Stimulated activated CD8-positive, alpha-beta memory T cell treated with anti-CD3 and anti-CD28 coated beads, Interleukin-2, amount 100 ng/mL, for 1 hour (primary cell): ENCODE data around the gene ANKRD17.

Experiments
- DNase-seq, 2 donors: peaks; one replicate each; pipeline ENCODE4 v3.0.0-alpha.2; 2020; ENCODE audit warnings: low read depth in 2 of 2

The ANKRD17 gene

DNA sequence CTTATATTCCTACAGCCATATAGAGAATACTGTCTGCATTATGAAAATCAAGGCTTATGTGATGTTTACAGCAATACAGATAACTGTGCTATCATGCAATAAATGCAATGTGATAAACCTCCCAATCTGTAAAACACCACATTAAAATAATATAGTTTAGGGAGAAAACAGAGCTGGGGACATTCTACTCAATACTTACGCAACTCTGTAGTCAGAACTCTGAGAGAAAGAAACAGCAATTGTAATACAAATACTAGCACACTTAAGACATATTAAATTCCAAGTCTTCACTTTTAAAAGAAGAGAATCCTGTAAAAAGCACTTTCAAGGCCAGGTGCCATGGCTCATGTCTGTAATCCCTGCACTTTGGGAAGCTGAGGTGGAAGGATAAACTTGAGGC is 61.4 kb downstream of the ANKRD17 start:
- DNase-seq = no peak

DNA sequence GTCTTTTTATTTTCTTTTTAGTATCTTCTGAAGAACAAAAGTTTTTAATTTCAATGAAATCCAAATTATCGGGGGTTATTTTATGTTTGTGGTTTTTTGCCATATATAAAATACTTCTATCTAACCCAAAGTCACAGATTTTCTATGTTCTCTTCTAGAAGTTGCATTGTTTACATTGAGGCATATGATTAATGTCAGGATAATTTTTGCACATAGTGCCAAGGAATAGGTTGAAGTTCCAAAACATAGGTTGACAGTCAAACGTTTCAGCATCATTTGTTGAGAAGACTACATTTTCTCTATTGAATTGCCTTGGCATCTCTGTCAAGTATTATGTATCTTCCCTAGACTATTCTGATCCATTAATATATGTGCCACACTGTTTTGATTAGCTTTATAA is 64.5 kb downstream of the ANKRD17 start:
- no peak for DNase-seq

DNA sequence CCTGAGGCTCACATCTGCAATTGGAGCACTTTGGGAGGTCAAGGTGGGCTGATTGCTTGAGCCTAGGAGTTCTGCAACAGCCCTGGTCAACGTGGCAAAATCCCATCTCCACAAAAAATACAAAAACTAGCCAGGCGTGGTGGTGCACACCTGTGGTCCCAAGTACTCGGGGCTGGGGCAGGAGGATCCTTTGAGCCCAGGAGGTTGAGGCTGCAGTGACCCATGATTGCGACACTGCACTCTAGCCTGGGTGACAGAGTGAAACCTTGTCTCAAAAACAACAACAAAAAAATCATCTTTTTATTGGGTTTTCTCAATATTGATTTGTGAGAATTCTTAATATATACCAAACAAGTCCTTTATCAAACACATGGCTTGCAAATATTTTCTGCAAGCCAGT is 64.9 kb downstream of the ANKRD17 start:
- DNase-seq = no peak

DNA sequence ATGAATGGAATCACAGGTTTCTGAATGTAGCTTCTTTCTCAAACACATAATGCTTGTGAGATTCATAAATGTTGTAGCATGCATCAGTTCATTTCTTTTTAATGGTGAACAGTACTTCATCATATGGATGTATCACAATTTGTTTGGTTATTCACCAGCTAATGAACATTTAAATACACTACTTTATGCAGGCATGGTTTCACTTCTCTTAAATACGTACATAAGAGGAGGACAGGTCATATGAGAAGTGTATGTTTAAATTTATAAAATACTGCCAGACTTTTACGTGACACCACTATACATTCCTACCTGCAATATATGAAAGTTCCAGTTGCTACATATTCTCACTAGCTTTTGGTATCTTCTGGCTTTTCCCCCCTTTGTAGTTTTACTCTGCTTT is 65.4 kb downstream of the ANKRD17 start:
- no peak for DNase-seq

DNA sequence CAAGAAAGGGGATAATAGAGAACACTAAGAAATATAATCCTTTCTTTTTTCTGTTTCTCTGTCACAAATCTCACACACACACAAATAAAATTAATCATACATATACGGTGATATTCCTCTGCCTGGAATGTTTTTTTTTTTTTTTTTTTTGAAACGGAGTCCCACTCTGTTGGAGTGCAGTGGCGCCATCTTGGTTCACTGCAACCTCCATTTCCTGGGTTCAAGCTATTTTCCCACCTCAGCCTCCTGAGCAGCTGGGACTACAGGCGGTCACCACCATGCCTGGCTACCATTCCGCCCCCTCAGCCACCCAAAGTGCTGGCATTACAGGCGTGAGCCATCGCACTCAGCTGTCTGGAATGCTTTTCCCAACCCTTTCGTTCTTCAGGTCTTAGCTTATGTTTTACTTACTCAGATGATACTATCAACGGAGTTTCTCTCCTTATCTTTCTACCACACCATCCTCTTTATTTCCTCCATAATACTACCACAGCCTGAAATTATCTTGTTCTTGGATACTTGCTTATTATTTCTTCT is 69.3 kb downstream of the ANKRD17 start:
- no peak for DNase-seq

DNA sequence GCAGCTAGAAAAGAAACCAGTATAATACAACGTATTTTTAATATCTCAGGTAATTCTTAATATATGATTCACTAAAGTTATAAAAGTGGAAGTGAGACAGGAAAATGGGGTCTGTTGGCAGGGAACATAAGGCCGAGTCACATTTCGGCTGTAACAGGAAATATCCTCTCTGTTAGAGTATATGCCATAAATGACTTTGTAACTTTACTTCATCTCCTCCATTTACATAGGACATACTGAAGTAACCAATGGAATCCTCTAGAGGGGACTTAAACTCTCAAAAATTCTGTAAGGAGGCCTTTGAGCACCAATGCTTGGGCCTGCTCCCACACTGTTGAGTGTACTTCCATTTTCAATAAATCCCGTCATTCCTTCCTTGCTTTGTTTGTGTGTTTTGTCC is 71.3 kb downstream of the ANKRD17 start:
- no peak for DNase-seq

DNA sequence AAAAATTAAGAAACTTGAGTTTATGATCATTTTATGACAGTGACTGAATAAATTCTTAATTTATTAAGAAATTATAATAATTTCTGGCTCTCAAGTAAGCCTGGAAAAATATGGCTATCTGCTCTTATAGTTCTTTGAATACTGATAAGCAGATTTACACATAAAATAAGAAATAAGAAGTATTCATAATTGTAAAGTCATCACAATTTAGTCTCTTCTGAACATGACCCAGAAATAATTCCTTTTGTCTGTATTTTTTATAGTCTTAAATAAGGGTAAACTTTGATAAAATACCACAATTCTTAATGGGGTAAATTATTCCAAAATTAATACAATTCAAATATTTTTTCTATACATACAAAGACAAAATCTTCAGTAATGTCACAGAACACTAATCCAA is 72.7 kb downstream of the ANKRD17 start:
- DNase-seq = no peak

DNA sequence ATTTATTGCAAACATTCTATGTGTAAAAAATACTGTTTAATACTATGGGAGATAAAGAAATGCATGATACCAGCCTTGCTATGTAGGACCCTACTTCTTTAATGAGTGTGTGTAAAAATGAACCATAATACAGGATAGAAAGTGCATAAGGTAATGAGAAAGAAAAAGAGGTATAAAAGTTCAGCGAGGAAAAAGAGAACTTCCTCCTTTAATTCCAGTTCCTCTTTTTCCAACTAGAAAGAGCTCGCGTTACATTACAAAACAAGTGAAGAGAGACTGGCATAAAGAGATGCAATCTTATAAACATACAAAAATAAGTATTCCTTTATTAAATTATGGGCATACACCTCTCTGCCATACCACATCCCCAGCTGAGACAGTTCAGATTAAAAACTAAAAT is 77.4 kb downstream of the ANKRD17 start:
- DNase-seq = no peak

DNA sequence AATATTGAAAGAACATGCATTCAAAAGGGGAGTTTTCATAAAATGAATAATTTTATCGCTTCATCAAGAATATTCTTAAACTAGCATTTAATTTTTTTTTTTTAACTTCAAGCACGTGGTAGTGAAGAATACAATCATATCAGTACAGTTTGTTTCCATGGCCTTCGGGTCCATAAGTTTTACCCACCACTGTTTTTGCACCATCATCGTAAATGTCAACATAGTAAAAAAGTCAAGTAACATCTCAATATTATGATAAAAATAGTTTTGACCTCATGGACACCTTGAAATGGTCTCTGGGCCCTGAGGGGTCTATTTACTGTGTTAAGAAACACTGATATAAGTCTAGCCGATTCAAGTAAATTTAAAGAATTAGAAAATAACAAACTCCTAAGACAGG is 80.2 kb downstream of the ANKRD17 start:
- DNase-seq = no peak

DNA sequence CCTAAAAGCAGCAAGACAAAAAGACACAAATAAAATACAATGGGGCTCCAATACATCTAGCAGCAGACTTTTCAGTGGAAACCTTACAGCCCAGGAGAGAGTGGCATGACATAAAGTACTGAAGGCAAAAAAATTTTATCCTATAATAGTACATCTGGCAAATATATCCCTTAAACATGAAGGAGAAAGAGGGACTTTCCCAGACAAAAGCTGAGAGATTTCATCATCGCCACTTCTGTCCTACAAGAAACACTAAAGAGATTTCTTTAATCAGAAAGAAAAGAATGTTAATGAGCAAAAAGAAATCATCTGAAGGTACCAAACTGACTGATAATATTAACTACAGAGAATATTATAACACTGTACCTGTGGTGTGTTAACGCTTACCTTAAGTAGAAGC is 86.4 kb downstream of the ANKRD17 start:
- no peak for DNase-seq

DNA sequence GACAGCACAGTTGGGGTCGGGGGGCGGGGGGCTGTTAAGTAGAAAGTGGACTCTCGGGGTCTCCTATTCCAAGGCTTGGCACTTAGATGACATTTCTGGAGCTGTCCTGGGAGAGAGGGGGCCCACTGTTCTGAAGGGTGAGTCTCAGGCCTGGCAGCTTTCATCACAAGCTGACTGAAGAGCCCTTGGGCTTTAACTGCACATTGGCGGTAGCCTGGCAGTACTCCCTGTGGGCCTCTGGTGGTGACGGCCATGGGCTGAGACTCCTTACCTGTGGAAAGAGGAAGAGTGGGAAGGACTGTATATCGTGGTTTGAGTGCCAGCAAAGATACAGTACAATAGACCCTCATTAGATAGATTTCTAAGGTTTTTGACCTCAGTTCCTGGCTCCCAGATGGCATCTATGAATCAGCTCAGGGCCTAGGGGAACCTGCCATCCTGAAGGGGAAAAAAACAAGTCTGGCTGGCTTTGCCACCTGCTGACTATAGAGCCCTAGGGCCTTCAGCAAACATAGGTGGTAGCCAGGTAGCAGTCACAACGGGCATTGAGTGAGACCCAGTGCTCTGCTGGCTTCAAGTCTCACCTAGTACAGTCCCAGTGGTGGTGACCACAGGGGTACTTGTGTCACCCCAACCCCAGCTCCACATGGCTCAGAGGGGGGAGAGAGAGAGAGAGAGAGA is 87.9 kb downstream of the ANKRD17 start:
- DNase-seq = no peak

DNA sequence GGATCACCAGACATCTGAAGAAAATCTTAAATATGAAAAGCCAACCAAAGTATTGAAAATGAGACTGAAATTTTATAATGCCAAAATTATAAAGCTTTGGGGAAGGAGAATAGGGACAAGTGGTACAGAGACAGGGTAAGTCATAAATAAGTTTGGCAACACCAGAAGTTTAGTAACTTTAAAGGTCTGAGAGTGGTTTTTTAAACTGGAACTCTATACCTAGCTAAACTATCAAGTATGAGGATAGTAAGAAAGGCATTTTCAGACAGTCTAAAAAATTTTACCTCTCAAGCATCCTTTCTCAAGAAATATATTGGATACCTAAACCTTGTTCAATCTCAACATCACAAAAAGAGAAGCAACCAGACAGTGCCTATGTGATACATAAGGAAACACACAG is 92.4 kb downstream of the ANKRD17 start:
- DNase-seq = no peak

DNA sequence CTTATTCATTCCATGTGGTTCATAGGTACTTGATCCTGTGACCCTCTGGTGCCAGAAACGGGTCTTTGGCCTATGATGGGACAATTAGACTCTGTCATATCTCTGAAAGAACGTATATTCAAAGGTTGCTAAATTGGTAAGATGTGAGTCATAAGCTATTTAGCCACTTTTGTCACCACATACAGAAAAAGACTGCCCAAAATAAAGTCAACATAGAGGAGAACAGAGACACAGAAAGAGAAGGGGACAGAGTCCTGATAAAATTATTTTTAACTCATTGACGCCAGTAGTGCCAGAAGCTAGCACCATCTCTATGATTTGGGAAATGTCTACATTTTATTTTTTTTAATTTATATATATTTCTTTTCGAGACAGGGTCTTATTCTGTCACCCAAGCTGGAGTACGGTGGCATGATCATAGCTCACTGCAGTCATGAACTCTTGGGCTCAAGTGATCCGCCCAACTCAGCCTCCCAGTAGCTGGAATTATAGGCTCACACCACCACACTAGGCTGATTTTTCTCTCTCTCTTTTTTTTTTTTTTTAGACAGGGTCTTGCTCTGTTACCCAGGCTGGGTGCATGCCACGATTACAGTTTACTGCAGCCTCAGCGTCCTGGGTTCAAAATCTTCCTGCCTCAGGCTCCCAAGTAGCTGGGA is 96.9 kb downstream of the ANKRD17 start:
- no peak for DNase-seq

DNA sequence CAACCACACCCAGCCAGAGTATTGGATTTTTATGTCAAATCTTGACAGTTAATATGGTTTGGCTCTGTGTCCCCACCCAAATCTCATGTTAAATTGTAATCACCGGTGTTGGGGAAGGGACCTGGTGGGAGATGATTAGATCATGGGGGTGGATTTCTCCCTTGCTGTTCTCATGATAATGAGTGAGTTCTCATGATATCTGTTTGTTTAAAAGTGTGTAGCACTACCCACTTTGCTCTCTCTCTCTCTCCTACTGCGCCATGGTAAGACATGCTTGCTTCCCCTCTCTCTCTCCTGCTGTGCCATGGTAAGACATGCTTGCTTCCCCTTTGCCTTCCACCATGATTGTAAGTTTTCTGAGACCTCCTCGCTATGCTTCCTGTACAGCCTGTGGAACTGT is 102.2 kb downstream of the ANKRD17 start:
- DNase-seq = no peak

DNA sequence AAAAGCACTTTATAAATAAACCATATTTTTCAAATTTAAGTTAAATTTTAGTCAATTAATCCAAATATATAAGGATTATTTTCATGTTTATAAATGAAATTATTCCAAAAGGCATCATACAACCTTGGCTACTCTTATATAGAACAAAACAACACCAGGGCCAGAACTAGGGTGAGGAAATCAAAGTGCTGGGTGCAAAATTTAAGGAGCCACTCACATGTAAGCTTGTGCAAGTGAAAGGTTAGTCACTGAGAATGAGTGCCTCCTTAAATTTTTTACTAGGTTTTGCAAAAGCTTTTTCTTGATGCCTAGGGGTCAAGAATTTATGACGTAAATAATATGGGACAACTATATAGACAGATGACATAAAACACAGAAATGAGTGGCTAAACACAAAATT is 105.7 kb downstream of the ANKRD17 start:
- no peak for DNase-seq

DNA sequence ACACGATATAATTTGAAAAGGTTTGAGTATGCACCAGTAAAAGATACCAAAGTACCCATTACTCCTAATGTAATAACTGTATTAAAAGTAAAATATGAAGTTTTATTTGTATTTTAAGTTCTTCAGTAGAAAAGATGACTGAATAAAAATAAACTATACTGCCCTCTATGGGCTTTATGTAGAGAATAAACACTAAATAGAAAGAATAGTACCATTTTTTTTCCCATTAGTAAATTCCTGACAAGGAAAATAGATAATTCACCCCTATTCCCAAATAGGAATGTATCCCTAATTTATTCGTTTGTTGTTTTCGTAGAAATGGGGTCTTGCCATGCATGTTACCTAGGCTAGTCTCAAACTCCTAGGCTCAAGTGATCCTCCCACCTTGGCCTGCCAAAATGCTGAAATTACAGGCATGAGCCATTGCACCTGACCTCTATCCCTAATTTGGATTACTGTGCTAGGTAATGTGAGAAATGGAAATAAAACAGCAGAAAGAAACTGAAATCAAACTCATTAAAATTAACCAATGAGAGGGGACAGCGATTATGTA is 115.5 kb downstream of the ANKRD17 start:
- DNase-seq = no peak

DNA sequence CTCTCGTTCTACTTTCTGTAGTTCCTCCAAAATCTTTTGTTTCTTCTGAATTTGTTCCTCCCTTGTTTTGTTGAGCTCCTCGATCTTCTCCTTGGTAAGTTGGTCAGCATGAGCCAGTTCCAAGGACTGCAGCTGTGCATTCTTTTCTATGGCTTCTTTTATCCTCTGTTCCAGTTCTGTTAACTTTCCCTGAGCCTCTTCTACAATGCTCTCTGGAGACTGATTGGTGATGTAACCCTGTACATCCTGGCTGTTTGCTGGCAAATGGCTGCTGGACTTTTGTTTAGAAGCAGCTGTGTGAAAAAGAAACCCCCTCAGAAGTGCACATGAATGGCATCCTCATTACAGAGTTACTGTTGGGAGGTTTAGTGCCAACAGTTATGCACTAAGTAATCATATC is 118.6 kb downstream of the ANKRD17 start:
- DNase-seq = no peak

DNA sequence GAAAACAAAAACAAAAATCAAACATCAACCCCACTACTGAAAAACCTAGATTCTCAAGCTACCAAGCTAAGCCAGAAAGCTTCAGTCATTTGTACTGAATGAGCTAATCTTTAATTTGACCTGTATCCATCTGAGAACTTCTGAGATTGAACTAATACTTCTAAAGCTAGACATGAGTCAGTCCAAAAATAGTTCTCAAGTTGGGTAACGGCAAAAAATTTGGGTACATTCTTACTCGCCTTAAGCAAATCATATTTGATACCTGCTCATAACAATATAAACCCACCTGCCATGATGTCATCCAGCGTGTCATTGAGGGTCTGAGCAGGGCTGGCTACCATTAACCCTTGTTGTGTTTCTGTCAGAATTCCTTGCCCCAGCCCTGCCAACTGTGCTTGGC is 119.4 kb downstream of the ANKRD17 start:
- no peak for DNase-seq

DNA sequence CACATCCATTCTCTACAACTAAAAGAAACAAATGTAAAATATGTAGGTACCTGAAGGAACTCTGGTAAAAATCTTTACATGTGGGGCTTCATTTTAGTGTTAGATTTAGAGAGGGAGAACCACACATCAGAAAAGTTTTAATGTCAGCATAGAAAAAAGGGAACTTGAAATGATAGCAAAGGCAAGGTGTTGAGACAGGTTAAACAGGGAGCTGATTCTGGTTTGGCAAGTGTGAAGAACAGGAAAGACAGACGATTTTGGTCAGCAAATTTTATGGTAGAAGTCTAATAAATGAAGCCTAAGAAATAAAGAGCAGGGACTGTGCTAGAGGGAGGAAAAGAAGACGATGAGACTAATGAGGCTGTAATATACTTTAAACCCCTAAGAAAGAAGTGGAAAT is 121.5 kb downstream of the ANKRD17 start:
- DNase-seq = no peak

DNA sequence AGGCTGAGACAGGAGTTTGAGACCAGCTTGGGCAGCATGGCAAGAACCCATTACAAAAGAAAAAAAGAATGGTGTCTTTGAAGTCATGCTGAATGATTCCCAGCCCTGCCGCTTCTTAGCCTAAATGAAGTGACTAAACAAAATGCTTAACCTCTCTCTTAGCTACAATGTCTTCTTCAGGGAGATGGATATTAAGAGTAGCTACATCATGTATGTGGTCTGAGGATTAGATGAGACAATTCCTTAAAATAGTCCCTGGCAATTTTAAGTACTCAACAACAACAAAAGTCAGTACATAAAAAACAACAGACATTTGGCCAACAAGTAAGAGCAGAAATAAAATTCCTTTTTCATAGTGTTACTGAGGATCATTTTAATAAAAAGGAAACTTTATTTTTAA is 124.8 kb downstream of the ANKRD17 start:
- no peak for DNase-seq

DNA sequence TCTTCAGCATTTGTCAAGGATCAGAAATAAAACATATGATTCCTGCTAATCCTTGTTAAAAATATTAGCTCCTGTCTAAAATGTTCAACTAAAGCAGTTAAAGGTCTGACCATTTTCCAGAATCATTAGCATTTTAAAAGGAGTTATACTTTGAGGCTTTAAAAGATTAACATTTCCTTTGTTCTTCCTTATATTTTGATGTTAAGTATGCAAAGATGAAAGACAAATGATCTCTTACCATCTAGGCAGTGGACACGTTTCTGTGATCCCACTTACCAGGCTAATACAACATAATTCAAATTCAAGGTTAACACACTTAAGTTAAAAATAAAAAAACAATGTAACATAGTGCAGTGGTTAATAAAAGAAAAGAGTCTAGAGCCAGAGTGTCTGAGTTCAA is 127.3 kb downstream of the ANKRD17 start:
- no peak for DNase-seq

DNA sequence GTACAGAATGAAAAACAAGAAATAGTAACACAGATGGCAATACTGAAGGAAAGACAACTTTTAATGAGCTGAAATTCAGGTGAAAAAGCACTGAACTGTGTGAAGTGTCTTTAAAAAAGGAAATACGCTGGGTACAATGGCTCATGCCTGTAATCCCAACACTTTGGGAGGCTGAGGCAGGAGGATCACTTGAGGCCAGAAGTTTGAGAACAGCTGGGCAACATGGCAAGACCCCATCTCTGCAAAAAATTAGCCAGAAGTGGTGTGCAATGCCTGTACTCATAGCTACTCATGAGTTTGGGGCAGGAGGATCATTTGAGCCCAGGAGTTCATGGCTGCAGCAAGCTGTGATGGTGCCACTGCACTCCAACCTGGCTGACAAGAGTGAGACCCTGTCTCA is 129.3 kb downstream of the ANKRD17 start:
- no peak for DNase-seq

DNA sequence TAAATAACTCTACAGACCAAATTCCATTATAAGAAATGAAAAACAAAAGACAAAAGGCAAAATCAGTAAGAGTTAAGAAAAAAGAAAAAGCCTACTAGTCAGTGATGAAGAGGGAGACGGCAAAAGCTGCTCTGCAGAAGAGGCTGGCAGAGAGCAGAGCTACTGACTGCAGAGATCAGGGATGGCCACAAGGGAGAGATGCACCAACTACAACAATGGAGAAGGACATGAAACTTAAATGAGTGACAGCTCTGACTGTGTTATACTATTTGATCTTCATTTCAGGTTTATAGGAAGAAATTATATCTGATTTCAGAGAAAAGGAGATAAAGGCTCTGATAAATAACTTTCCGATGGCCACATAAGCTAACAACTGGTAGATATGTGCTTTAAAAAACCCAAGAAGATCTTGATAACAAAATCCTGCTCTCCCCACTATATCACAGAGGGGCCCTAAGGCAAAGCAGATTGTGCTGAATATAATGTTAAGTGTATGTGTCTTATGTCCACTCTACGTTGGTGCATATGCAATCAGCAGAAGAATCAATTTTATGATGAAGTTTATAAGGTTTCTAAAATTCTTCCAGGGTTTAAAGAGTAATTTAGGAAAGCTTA is 130.7 kb downstream of the ANKRD17 start:
- no peak for DNase-seq
